Measurements from ENCODE around the gene MAP7.
"Not testable (repeated sequence)": the region's sequence is repeated elsewhere in the genome, so short reads cannot be mapped to it uniquely, and the experiment has no call there.

MAP7 gene

DNA sequence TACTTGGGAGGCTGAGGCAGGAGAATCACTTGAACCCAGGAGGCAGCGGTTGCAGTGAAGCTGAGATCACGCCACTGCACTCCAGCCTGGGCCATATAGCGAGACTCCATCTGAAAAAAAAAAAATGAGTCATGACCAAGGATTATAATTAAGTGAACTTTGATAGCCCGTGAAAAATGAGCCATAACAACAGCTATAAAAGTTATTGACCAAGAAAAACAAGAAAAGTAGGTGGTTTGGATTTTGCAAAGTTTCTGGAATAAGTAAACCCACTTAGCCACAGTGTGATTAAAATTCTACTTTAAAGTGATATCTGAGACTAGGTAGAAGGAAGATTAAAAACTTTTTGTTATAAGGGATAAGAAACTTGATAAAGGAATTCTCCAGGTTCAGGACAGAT, 234.6 kb downstream of the MAP7 start:
- no peak for DNase-seq (ENCODE audit: extremely low read depth, low read depth)
- TF ChIP-seq, protein P1, sequence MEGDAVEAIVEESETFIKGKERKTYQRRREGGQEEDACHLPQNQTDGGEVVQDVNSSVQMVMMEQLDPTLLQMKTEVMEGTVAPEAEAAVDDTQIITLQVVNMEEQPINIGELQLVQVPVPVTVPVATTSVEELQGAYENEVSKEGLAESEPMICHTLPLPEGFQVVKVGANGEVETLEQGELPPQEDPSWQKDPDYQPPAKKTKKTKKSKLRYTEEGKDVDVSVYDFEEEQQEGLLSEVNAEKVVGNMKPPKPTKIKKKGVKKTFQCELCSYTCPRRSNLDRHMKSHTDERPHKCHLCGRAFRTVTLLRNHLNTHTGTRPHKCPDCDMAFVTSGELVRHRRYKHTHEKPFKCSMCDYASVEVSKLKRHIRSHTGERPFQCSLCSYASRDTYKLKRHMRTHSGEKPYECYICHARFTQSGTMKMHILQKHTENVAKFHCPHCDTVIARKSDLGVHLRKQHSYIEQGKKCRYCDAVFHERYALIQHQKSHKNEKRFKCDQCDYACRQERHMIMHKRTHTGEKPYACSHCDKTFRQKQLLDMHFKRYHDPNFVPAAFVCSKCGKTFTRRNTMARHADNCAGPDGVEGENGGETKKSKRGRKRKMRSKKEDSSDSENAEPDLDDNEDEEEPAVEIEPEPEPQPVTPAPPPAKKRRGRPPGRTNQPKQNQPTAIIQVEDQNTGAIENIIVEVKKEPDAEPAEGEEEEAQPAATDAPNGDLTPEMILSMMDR (IDR thresholded peaks at IDR 0.05; ENCODE audit: low read depth, low read length): no peak

DNA sequence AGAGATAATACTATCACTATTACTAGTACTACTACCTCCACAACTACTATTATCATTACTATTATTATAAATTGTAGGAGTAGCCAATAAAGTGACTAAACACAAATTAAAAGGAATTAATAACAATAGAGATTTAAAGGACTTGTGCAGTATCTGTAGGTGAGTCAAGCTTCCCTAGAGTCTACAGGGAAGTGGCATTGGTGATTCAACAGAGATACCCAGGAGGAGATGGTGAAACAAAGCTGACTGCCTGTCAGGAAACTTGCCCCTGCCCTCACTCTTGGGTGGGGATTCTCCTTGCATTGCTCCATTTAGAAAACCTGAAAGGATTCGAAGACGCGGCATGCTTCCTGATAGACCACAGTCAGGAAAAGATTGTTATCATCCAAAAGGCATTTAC, 237.2 kb downstream of the MAP7 start:
- no peak for DNase-seq (ENCODE audit: extremely low read depth, low read depth)
- TF ChIP-seq, protein P1 (IDR thresholded peaks at IDR 0.05; ENCODE audit: low read depth, low read length): no peak

DNA sequence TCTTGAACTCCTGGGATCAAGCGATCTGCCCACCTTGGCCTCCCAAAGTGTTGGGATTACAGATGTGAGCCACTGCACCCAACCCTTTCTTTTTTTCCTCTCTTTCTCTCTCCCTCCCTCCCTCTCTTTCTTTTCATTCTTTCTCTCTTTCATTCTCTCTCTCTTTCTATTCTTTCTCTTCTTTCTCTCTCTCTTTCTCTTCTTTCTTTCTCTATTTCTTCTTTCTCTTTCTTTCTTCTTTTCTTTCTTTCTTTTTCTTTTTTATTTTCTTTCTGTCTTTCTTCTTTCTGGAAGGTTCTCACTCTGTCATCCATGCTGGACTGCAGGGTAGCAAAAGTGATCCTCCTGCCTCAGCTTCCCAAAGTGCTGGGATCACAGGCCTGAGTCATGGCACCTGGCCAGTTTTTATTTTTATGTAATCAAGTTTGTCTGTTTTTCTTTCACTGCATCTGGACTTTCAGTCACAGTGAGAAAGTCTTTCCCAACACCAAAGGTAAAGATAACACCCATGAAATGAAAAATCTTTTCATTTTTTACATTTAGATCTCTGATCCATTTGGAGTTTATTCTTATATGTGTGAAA, 240.4 kb downstream of the MAP7 start:
- TF ChIP-seq, protein P1 (IDR thresholded peaks at IDR 0.05; ENCODE audit: low read depth, low read length): no peak
- no peak for DNase-seq (ENCODE audit: extremely low read depth, low read depth)

- DNase-seq (ENCODE audit: extremely low read depth, low read depth): no peak
- TF ChIP-seq, protein P1 (IDR thresholded peaks at IDR 0.05; ENCODE audit: low read depth, low read length): no peak
Observed at GRCh38 chr6:136309171-136309570, 241.1 kb downstream of the MAP7 start.

DNA sequence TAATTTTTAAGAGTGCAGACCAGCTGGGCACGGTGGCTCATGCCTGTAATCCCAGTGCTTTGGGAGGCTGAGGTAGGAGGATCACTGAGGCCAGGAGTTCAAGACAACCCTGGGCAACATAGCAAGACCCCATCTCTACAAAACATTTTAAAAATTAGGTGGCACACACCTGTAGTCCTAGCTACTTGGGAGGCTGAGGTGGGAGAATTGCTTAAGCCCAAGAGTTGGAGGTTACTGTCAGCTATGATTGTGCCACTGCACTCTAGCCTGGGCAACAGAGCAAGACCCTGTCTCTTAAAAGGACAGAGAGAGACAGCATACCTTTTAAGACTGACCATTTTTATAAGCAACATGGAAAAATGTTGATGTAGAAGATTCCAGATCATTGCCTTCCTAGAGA, 241.8 kb downstream of the MAP7 start:
- DNase-seq (ENCODE audit: extremely low read depth, low read depth): not testable (repeated sequence)

GRCh38 chr6:136307351-136307750, 242.9 kb downstream of the MAP7 start:
- DNase-seq (ENCODE audit: extremely low read depth, low read depth): no peak
- TF ChIP-seq, protein P1 (IDR thresholded peaks at IDR 0.05; ENCODE audit: low read depth, low read length): no peak

DNA sequence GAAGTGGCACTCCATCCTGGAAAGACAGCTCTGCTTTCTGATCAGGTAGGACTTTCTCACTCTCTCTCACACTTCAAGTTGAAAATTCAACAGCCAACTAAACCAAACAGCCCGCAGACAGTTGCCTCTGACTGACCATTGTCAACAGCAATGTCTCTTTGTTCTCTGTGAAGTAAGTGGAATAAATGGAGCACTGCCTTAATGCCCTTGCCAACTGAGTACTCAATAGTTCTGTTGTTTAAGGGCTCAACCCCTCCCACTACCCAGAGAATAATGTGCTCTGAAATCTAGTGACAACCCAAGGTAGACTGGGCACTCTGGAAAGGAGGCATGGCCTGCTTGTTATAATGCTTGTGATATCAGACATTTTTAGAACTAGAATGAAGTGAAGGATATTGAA, 243.8 kb downstream of the MAP7 start:
- TF ChIP-seq, protein P1 (IDR thresholded peaks at IDR 0.05; ENCODE audit: low read depth, low read length): no peak
- no peak for DNase-seq (ENCODE audit: extremely low read depth, low read depth)

DNA sequence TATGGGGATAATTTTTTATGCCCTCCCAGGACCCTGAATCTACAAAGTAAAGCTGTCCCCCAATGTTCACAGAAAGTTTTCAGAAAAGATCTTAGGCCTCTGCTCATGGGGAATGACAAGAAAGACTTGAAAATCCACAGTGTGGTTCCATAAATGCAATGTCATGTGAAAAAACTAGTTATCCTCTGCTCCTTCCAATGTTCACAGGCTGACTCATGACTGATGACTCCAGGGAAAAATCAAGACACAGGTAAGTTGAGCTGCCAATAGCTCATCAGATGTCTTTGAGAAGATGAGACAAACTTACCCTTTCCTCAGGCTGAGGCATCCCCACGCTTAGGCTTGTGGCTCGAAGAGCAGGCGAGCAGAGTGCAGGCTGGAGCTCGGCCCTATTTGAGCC, 245.8 kb downstream of the MAP7 start:
- DNase-seq (ENCODE audit: extremely low read depth, low read depth): no peak
- TF ChIP-seq, protein P1 (IDR thresholded peaks at IDR 0.05; ENCODE audit: low read depth, low read length): no peak
